DOHH2 (cell line): ENCODE results near the gene PSAP.

ENCODE experiments used
- CTCF ChIP-seq: fragments of 200-600 bp; sonication (generic); IDR thresholded peaks from one replicate; pipeline ENCODE4 v1.5.1; 2014; ENCODE audit warnings: antibody characterized with exemption, mild to moderate bottlenecking, low read depth, low read length; ENCODE audit not compliant: poor library complexity, severe bottlenecking
- EZH2phosphoT487 ChIP-seq: fragments of 200-600 bp; sonication (generic); IDR thresholded peaks from 2 replicates; pipeline ENCODE4 v1.6.1; 2017; ENCODE audit warnings: borderline replicate concordance, mild to moderate bottlenecking, antibody characterized with exemption, low read length, moderate library complexity, mixed read lengths

GRCh38 chr10:71819985-71820384 lies 31.1 kb downstream of the PSAP start:
- TF ChIP-seq CTCF (no peak), EZH2phosphoT487 (no peak)
